BJ (cell line): ENCODE data around the gene ELP4. TPM values are rescaled to one million over a fixed set of nuclear protein-coding genes. Genes with fewer than 3 reads are reported as not detected.
"Not testable (repeated sequence)": the region's sequence is repeated elsewhere in the genome, so short reads cannot be mapped to it uniquely, and the experiment has no call there.

Source experiments
- CTCF ChIA-PET: fragments of 350-600 bp; formaldehyde crosslinking; extraction: SDS; loops from one replicate; lab custom pipeline; 2021; ENCODE audit warnings: antibody characterized with exemption, inconsistent platforms; lab: Yijun Ruan, JAX
- POLR2A ChIA-PET: fragments of 300-600 bp; sonication (Branson Sonifier 250); formaldehyde crosslinking; extraction: SDS; loops from one replicate; lab custom pipeline; 2021; ENCODE audit warnings: antibody characterized with exemption; lab: Charles Lee
- DNase-seq: peaks from one replicate; pipeline ENCODE4 v3.0.0-alpha.2; 2011; ENCODE audit warnings: low read depth
- H3K27me3 ChIP-seq: 2 replicates; pipeline ENCODE4 v1.6.0; 2011; ENCODE audit warnings: low read length; ENCODE audit not compliant: control insufficient read depth, insufficient read depth
- H3K36me3 ChIP-seq: 2 replicates; pipeline ENCODE4 v1.5.1; 2011; ENCODE audit warnings: low read length; ENCODE audit not compliant: control insufficient read depth, insufficient read depth
- H3K4me3 ChIP-seq: 2 replicates; pipeline ENCODE4 v1.5.1; 2011; ENCODE audit warnings: low read depth, mild to moderate bottlenecking, control low read depth, low read length
- CTCF ChIP-seq: IDR thresholded peaks from 2 replicates; pipeline ENCODE4 v1.5.1; 2011; ENCODE audit warnings: low read depth, mild to moderate bottlenecking, control low read depth, inconsistent platforms, low read length, moderate library complexity; ENCODE audit not compliant: insufficient read depth
- polyA plus RNA-seq: library from polyadenylated mRNA; depleted of rRNA; stranded (reverse); fragments of >200 nt; gene quantifications from 2 replicates; pipeline ENCODE4 v1.2.3, GENCODE V29; 2011

The ELP4 gene
- polyA plus RNA-seq, 1 experiment = 11.8 TPM

- no peaks in the 10 kb centered on the region for H3K36me3 ChIP-seq
- POLR2A ChIA-PET = no interaction called here
- no peak for TF ChIP-seq CTCF
- no peaks in the 10 kb centered on the region for H3K27me3 ChIP-seq
- H3K4me3 ChIP-seq = no peak overlapping the region
- CTCF ChIA-PET = interaction anchor here (0.8 kb wide), 1 partner anchor 24 kb away, joined by 3 read pairs; no protein-coding TSS in a partner anchor
- DNase-seq = no peak
Measured at GRCh38 chr11:31664129-31664528, 154.6 kb downstream of the ELP4 start.

GRCh38 chr11:31664954-31665353 is 155.4 kb downstream of the ELP4 start:
- POLR2A ChIA-PET = no interaction called here
- Histone ChIP-seq H3K4me3 (no peak overlapping the region), H3K27me3 (no peaks in the 10 kb centered on the region), H3K36me3 (no peaks in the 10 kb centered on the region)
- TF ChIP-seq CTCF = no peak
- no peak for DNase-seq
- CTCF ChIA-PET = interaction anchor here (0.7 to 1.1 kb wide), 2 partner anchors 14 to 38 kb away, joined by 3 to 4 read pairs; no protein-coding TSS in a partner anchor

GRCh38 chr11:31671681-31672080 is 162.1 kb downstream of the ELP4 start:
- CTCF ChIA-PET = interaction anchor here (2.2 kb wide), 1 partner anchor 9 kb away, joined by 6 read pairs; no protein-coding TSS in a partner anchor
- no peaks in the 10 kb centered on the region for H3K27me3 ChIP-seq
- POLR2A ChIA-PET = no interaction called here
- H3K36me3 ChIP-seq = no peaks in the 10 kb centered on the region
- no peak for TF ChIP-seq CTCF
- no peak overlapping the region for H3K4me3 ChIP-seq
- DNase-seq = no peak

GRCh38 chr11:31673108-31673507 is 163.5 kb downstream of the ELP4 start:
- H3K4me3 ChIP-seq, H3K36me3 ChIP-seq, DNase-seq, H3K27me3 ChIP-seq, POLR2A ChIA-PET: not testable (repeated sequence)
- CTCF ChIA-PET = interaction anchor here (2.2 kb wide), 1 partner anchor 11 kb away, joined by 6 read pairs; no protein-coding TSS in a partner anchor

GRCh38 chr11:31676280-31676982 is 166.9 kb downstream of the ELP4 start:
- no peak for TF ChIP-seq CTCF
- CTCF ChIA-PET = no interaction called here
- no peaks in the 10 kb centered on the region for H3K36me3 ChIP-seq
- DNase-seq = no peak
- H3K27me3 ChIP-seq = no peaks in the 10 kb centered on the region
- H3K4me3 ChIP-seq = no peak overlapping the region
- POLR2A ChIA-PET = no interaction called here
